Iris pigment epithelial cell (primary cell): ENCODE results near the gene PRKD3.
"Not testable (repeated sequence)": the region's sequence is repeated elsewhere in the genome, so short reads cannot be mapped to it uniquely, and the experiment has no call there.

Experiments used
- DNase-seq: peaks from one replicate; pipeline ENCODE4 v3.0.0-alpha.2; 2011; ENCODE audit warnings: low read depth

PRKD3 gene

GRCh38 chr2:37316181-37316580 lies 8.5 kb downstream of the PRKD3 start:
- no peak for DNase-seq

- no peak for DNase-seq
These were observed 9.3 kb downstream of the PRKD3 start for GRCh38 chr2:37315364-37315763.

- no peak for DNase-seq
These were observed 17.1 kb downstream of the PRKD3 start for GRCh38 chr2:37307500-37307899.

GRCh38 chr2:37306024-37306423 lies 18.6 kb downstream of the PRKD3 start:
- no peak for DNase-seq

- no peak for DNase-seq
These were observed 21.9 kb downstream of the PRKD3 start for GRCh38 chr2:37302701-37303252.

GRCh38 chr2:37301408-37301807 lies 23.2 kb downstream of the PRKD3 start:
- DNase-seq, result no peak

GRCh38 chr2:37300578-37300977 lies 24.1 kb downstream of the PRKD3 start:
- peak; percentile 26 for DNase-seq

GRCh38 chr2:37300146-37300545 lies 24.5 kb downstream of the PRKD3 start:
- no peak for DNase-seq

- DNase-seq, result no peak
These were observed 27.0 kb downstream of the PRKD3 start for GRCh38 chr2:37297632-37298031.

GRCh38 chr2:37295469-37296073 lies 29.1 kb downstream of the PRKD3 start:
- no peak for DNase-seq

GRCh38 chr2:37294858-37295257 lies 29.8 kb downstream of the PRKD3 start:
- DNase-seq, result not testable (repeated sequence)

- no peak for DNase-seq
These were observed 33.0 kb downstream of the PRKD3 start for GRCh38 chr2:37291680-37292079.

- no peak for DNase-seq
These were observed 36.7 kb downstream of the PRKD3 start for GRCh38 chr2:37287966-37288365.

- peak; percentile 59 for DNase-seq
These were observed 40.3 kb downstream of the PRKD3 start for GRCh38 chr2:37284381-37284780.

GRCh38 chr2:37283207-37283606 lies 41.4 kb downstream of the PRKD3 start:
- DNase-seq, result peak; percentile 93

- DNase-seq, result peak; percentile 56
These were observed 41.9 kb downstream of the PRKD3 start for GRCh38 chr2:37282746-37283145.

- DNase-seq, result no peak
These were observed 42.7 kb downstream of the PRKD3 start for GRCh38 chr2:37281916-37282315.

GRCh38 chr2:37276291-37276690 lies 48.3 kb downstream of the PRKD3 start:
- peak; percentile 15 for DNase-seq
